Mammary epithelial cell (primary cell): ENCODE data around the gene ATP1A4.

Experiments used
- EZH2 ChIP-seq: IDR thresholded peaks from 2 replicates; pipeline ENCODE4 v1.6.1; 2012; ENCODE audit warnings: low read length, inconsistent platforms, borderline replicate concordance
- TF ChIP-seq, protein P1 (sequence below), 2 donors: IDR thresholded peaks in 1 of 2; conservative IDR thresholded peaks in 1 of 2; 2 replicates each; pipeline ENCODE4 v1.5.1; 2011 to 2012; ENCODE audit warnings: inconsistent platforms in 2 of 2, low read length in 2 of 2, mild to moderate bottlenecking in 2 of 2, control low read depth in 1 of 2, low read depth in 1 of 2; ENCODE audit not compliant: insufficient read depth in 1 of 2; ENCODE audit errors: extremely low read depth in 1 of 2

DNA sequence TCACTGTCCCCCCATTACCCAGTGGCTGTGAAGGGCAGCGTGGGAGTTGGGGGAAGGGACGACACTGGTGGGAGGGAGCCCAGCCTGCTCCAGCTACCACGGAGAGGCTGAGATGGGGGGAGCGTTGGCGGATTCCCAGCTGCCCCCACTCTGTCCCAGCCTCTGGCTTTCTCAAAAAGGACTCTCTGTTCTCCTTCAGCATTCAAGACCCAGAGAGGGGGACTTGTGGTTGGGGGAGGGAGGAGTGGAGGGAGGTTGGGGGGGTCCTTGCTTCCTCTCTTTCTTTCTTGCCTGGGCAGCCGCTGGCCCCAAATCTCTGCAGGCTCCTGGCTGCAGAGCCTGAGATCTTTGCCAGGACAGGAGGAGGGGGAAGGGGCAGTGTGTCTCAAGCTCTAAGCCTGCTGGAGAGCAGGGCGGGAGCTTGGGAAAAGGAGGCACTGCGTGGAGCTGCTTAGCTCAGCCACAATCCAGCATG, 33.7 kb upstream of the ATP1A4 start:
- TF ChIP-seq, protein P1, sequence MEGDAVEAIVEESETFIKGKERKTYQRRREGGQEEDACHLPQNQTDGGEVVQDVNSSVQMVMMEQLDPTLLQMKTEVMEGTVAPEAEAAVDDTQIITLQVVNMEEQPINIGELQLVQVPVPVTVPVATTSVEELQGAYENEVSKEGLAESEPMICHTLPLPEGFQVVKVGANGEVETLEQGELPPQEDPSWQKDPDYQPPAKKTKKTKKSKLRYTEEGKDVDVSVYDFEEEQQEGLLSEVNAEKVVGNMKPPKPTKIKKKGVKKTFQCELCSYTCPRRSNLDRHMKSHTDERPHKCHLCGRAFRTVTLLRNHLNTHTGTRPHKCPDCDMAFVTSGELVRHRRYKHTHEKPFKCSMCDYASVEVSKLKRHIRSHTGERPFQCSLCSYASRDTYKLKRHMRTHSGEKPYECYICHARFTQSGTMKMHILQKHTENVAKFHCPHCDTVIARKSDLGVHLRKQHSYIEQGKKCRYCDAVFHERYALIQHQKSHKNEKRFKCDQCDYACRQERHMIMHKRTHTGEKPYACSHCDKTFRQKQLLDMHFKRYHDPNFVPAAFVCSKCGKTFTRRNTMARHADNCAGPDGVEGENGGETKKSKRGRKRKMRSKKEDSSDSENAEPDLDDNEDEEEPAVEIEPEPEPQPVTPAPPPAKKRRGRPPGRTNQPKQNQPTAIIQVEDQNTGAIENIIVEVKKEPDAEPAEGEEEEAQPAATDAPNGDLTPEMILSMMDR (conservative IDR thresholded peaks at IDR 0.05 in 1 of 2, IDR thresholded peaks at IDR 0.05 in 1 of 2; ENCODE audit: extremely low read depth in 1 of 2, insufficient read depth in 1 of 2, low read depth in 1 of 2, low read length in 2 of 2): no peak
- TF ChIP-seq EZH2: no peak
